OCI-LY7 (cell line): ENCODE data around the gene MEF2A.

Experiments used
- CTCF ChIP-seq: fragments of 200-600 bp; sonication (generic); conservative IDR thresholded peaks from 2 replicates; pipeline ENCODE4 v1.5.1; 2014; ENCODE audit warnings: mild to moderate bottlenecking, antibody characterized with exemption, low read length, moderate library complexity, mixed read lengths
- EZH2phosphoT487 ChIP-seq: fragments of 200-600 bp; sonication (generic); IDR thresholded peaks from 2 replicates; pipeline ENCODE4 v1.6.1; 2018; ENCODE audit warnings: low read depth, borderline replicate concordance, mild to moderate bottlenecking, mixed run types, antibody characterized with exemption, low read length, moderate library complexity, mixed read lengths

- TF ChIP-seq CTCF (no peak), EZH2phosphoT487 (no peak)
Observed at GRCh38 chr15:99621767-99622166, 56.0 kb downstream of the MEF2A start.
